ENCODE data around the gene TWIST2. TPM values are rescaled to one million over a fixed set of nuclear protein-coding genes. Genes with fewer than 3 reads are reported as not detected.

The TWIST2 gene
- polyA plus RNA-seq, 1 of the 3 experiments (the other 2 are of a cell fraction), result 19.5 TPM

DNA sequence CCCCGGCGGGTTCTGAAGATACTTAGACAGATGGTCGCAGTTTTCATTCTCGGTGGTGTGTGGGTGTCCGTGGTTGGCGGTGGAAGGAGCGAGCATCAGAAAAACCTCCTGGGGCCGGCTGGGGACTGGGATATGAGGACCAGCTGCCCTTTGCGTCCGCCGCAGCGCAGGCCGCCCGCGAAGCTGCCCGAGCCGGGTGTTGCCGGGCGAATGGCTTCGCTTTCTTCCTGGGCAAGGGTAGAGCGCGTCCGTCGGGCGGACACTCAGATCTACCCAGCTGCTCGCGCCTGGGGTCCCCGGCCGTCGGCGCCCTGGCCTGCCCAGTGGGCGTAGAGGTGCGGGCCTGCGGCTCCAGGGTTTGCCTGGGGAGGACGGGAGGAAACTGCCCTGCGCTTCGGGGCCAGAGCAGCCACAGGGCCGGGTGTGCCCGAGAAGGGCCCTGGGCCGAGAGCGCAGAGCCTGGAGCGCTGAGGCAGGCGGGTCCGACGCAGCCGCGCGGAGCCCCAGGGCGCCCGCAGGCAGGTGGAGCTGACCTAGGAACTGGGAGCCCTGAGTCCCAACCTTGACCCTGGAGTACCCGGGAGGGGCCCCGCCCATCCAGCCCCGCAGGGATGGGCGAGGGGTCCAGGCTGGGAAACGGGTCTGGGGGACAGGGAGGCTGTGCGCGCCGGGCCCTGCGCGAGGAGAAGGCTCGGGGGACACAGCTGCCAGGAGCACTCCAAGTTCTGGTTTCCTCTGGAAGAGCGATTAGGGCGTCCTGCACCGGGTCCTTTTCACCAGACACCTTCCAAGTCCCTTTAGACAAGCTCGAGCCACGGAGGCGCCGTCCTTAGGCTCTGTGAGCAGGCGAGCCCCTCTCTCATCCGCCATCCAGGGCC, 1.3 kb downstream of the TWIST2 start:
- peaks cover 0 to 3% of the 10 kb centered on the region in 2 experiments for H3K36me3 ChIP-seq (replicated peaks in 1 of 2; ENCODE audit: control insufficient read depth in 1 of 2, insufficient read depth in 2 of 2, low read length in 1 of 2)
- peak overlapping the region; percentile 65 to 89 for H3K4me3 ChIP-seq (ENCODE audit: low read depth in 2 of 2, low read length in 1 of 2)
- H3K9me3 ChIP-seq, result no peaks in the 10 kb centered on the region
- H2AFZ ChIP-seq (ENCODE audit: low read depth), result peak overlapping the region; percentile 76; the same call in 1 of the 2 replicates
- peaks cover 11% of the 10 kb centered on the region for H3K79me2 ChIP-seq (ENCODE audit: insufficient read depth)
- H3K9me2 ChIP-seq, result no peaks in the 10 kb centered on the region
- H3K9ac ChIP-seq, result peak overlapping the region; percentile 78
- no peaks in the 10 kb centered on the region for H3K27me3 ChIP-seq (ENCODE audit: insufficient read depth)
- TF ChIP-seq, protein P1, sequence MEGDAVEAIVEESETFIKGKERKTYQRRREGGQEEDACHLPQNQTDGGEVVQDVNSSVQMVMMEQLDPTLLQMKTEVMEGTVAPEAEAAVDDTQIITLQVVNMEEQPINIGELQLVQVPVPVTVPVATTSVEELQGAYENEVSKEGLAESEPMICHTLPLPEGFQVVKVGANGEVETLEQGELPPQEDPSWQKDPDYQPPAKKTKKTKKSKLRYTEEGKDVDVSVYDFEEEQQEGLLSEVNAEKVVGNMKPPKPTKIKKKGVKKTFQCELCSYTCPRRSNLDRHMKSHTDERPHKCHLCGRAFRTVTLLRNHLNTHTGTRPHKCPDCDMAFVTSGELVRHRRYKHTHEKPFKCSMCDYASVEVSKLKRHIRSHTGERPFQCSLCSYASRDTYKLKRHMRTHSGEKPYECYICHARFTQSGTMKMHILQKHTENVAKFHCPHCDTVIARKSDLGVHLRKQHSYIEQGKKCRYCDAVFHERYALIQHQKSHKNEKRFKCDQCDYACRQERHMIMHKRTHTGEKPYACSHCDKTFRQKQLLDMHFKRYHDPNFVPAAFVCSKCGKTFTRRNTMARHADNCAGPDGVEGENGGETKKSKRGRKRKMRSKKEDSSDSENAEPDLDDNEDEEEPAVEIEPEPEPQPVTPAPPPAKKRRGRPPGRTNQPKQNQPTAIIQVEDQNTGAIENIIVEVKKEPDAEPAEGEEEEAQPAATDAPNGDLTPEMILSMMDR (IDR thresholded peaks at IDR 0.05), result no peak
- no peak for TF ChIP-seq TAF1 (IDR thresholded peaks at IDR 0.05; ENCODE audit: borderline replicate concordance, low read depth, low read length)
- no peak for TF ChIP-seq YY1 (IDR thresholded peaks at IDR 0.05; ENCODE audit: low read depth)
- TF ChIP-seq RFX5 (IDR thresholded peaks at IDR 0.05; ENCODE audit: low read length), result no peak
- TF ChIP-seq MXI1 (IDR thresholded peaks at IDR 0.05; ENCODE audit: low read depth, low read length), result no peak
- no peak for TF ChIP-seq SMC3 (IDR thresholded peaks at IDR 0.05; ENCODE audit: low read depth, low read length)
- TF ChIP-seq TEAD4 (IDR thresholded peaks at IDR 0.05; ENCODE audit: borderline replicate concordance, insufficient read depth), result no peak
- no peak for TF ChIP-seq RXRA (IDR thresholded peaks at IDR 0.05; ENCODE audit: borderline replicate concordance, low read depth)
- TF ChIP-seq FOSL2 (IDR thresholded peaks at IDR 0.05; ENCODE audit: borderline replicate concordance, low read depth), result no peak
- TF ChIP-seq FOXM1 (IDR thresholded peaks at IDR 0.05; ENCODE audit: low read depth), result no peak
- TF ChIP-seq, protein P2, sequence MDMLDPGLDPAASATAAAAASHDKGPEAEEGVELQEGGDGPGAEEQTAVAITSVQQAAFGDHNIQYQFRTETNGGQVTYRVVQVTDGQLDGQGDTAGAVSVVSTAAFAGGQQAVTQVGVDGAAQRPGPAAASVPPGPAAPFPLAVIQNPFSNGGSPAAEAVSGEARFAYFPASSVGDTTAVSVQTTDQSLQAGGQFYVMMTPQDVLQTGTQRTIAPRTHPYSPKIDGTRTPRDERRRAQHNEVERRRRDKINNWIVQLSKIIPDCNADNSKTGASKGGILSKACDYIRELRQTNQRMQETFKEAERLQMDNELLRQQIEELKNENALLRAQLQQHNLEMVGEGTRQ (IDR thresholded peaks at IDR 0.05; ENCODE audit: borderline replicate concordance, low read depth, low read length), result no peak
- no peak for TF ChIP-seq MEF2A (IDR thresholded peaks at IDR 0.05; ENCODE audit: borderline replicate concordance, low read depth)
- no peak for TF ChIP-seq EZH2phosphoT487 (IDR thresholded peaks at IDR 0.05; ENCODE audit: borderline replicate concordance, low read depth)
- TF ChIP-seq, protein P3, sequence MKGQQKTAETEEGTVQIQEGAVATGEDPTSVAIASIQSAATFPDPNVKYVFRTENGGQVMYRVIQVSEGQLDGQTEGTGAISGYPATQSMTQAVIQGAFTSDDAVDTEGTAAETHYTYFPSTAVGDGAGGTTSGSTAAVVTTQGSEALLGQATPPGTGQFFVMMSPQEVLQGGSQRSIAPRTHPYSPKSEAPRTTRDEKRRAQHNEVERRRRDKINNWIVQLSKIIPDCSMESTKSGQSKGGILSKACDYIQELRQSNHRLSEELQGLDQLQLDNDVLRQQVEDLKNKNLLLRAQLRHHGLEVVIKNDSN (IDR thresholded peaks at IDR 0.05; ENCODE audit: borderline replicate concordance, low read depth), result no peak
- no peak for TF ChIP-seq POLR2AphosphoS5 (IDR thresholded peaks at IDR 0.05; ENCODE audit: low read depth, low read length)
- TF ChIP-seq, protein P4, sequence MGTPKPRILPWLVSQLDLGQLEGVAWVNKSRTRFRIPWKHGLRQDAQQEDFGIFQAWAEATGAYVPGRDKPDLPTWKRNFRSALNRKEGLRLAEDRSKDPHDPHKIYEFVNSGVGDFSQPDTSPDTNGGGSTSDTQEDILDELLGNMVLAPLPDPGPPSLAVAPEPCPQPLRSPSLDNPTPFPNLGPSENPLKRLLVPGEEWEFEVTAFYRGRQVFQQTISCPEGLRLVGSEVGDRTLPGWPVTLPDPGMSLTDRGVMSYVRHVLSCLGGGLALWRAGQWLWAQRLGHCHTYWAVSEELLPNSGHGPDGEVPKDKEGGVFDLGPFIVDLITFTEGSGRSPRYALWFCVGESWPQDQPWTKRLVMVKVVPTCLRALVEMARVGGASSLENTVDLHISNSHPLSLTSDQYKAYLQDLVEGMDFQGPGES (IDR thresholded peaks at IDR 0.05; ENCODE audit: low read depth, low read length), result no peak
- TF ChIP-seq, protein P5, sequence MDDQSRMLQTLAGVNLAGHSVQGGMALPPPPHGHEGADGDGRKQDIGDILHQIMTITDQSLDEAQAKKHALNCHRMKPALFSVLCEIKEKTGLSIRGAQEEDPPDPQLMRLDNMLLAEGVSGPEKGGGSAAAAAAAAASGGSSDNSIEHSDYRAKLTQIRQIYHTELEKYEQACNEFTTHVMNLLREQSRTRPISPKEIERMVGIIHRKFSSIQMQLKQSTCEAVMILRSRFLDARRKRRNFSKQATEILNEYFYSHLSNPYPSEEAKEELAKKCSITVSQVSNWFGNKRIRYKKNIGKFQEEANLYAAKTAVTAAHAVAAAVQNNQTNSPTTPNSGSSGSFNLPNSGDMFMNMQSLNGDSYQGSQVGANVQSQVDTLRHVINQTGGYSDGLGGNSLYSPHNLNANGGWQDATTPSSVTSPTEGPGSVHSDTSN (IDR thresholded peaks at IDR 0.05), result no peak
- TF ChIP-seq RCOR1 (IDR thresholded peaks at IDR 0.05; ENCODE audit: low read length), result no peak
- TF ChIP-seq NFIC (IDR thresholded peaks at IDR 0.05; ENCODE audit: borderline replicate concordance), result no peak
- ChIA-PET POLR2A (no interaction called here), CTCF (interaction anchor here (1.5 to 2.0 kb wide), 2 partner anchors 24 to 64 kb away, joined by 5 to 7 read pairs; no protein-coding TSS in a partner anchor)
- 56% methylated on average over 17 of the region's 70 CpGs for WGBS (ENCODE audit: low lambda C conversion rate)
- no peak overlapping the region; a peak in 1 of 4 replicates for H3K27ac ChIP-seq (ENCODE audit: low read depth in 2 of 2, low read length in 1 of 2)
- H3K4me1 ChIP-seq (ENCODE audit: control insufficient read depth in 1 of 2, insufficient read depth in 2 of 2, low read depth in 1 of 2, low read length in 1 of 2), result no peaks in the 10 kb centered on the region; a peak in 1 of 4 replicates
- peaks cover 6% of the 10 kb centered on the region for H3F3A ChIP-seq (replicated peaks; ENCODE audit: insufficient read depth)
- peak overlapping the region; percentile 94 for H3K4me2 ChIP-seq
- no peaks in the 10 kb centered on the region for H4K20me1 ChIP-seq (ENCODE audit: insufficient read depth)
- no peak for DNase-seq
